HCT116 (cell line): ENCODE results near the gene CCDC172. TPM values are rescaled to one million over a fixed set of nuclear protein-coding genes. Genes with fewer than 3 reads are reported as not detected.

Experiments
- ATAC-seq: fragments of 200-7000 bp; cut with Tn5 transposase; 2 replicates; pipeline ENCODE4 v1.9.1; 2020; ENCODE audit warnings: mild to moderate bottlenecking, moderate library complexity
- BruUV-seq: library from RNA; stranded (reverse); fragments of 400-500 nt; replicated peaks from 2 replicates; lab custom pipeline; 2021; lab: Mats Ljungman, UMichigan
- CTCF ChIA-PET: fragments of 300-600 bp; sonication (Branson Sonifier 250); formaldehyde crosslinking; loops from one replicate; lab custom pipeline; 2021; ENCODE audit warnings: antibody characterized with exemption; lab: Charles Lee
- POLR2A ChIA-PET: fragments of 300-600, 350-600 bp; sonication (Branson Sonifier 250); formaldehyde crosslinking; loops from one replicate; lab custom pipeline; 2021; ENCODE audit warnings: antibody characterized with exemption; lab: Charles Lee
- RAD21 ChIA-PET, 2 experiments: fragments of 300-600 bp; sonication (Branson Sonifier 250); formaldehyde crosslinking; loops; one replicate each; lab custom pipeline; 2023; ENCODE audit warnings: low total read pairs in 2 of 2; ENCODE audit not compliant: uncharacterized antibody in 2 of 2, unreplicated experiment in 2 of 2, low non-redundant PET in 1 of 2; lab: Charles Lee
- DNase-seq: peaks from one replicate; pipeline ENCODE4 v3.0.0-alpha.2; 2010; ENCODE audit warnings: low read depth, low spot score
- H2AFZ ChIP-seq: fragments of 200-600 bp; shearing (Covaris generic), sonication (generic); 2 replicates; pipeline ENCODE4 v1.6.1; 2017; ENCODE audit warnings: low read depth, mixed run types, mixed read lengths, antibody characterized with exemption, low read length; ENCODE audit not compliant: poor library complexity, severe bottlenecking
- H3K27ac ChIP-seq: 2 replicates; pipeline ENCODE4 v1.5.1; 2012; ENCODE audit warnings: low read depth, low read length
- H3K27me3 ChIP-seq: fragments of 200-600 bp; sonication (generic); 2 replicates; pipeline ENCODE4 v1.6.1; 2016; ENCODE audit warnings: mixed run types, low read length, mixed read lengths; ENCODE audit not compliant: insufficient read depth
- H3K36me3 ChIP-seq, 2 experiments: fragments of 200-500 bp in 1 of 2; fragments of 200-600 bp in 1 of 2; sonication (Bioruptor generic) in 1 of 2; sonication (generic) in 1 of 2; 2 replicates each; pipeline versions ENCODE4 v1.5.1 to v1.6.1; 2014 to 2016; ENCODE audit warnings: low read length in 2 of 2, inconsistent platforms in 1 of 2, mixed read lengths in 1 of 2, mixed run types in 1 of 2; ENCODE audit not compliant: insufficient read depth in 2 of 2, control insufficient read depth in 1 of 2
- H3K4me1 ChIP-seq, 2 experiments: fragments of 200-600 bp in 1 of 2; sonication (generic) in 1 of 2; 2 replicates each; pipeline versions ENCODE4 v1.5.1 to v1.6.1; 2012 to 2017; ENCODE audit warnings: low read length in 2 of 2, inconsistent platforms in 1 of 2, mild to moderate bottlenecking in 1 of 2, mixed read lengths in 1 of 2, mixed run types in 1 of 2, moderate library complexity in 1 of 2; ENCODE audit not compliant: insufficient read depth in 2 of 2, control insufficient read depth in 1 of 2
- H3K4me2 ChIP-seq: fragments of 200-600 bp; sonication (generic); 2 replicates; pipeline ENCODE4 v1.6.1; 2017; ENCODE audit warnings: mixed run types, low read length, mixed read lengths
- H3K4me3 ChIP-seq, 2 experiments: fragments of 200-600 bp in 1 of 2; sonication (generic) in 1 of 2; replicated peaks in 1 of 2; 2 replicates each; pipeline ENCODE4 v1.5.1; 2011 to 2016; ENCODE audit warnings: low read length in 2 of 2, control low read depth in 1 of 2, low read depth in 1 of 2, mild to moderate bottlenecking in 1 of 2, mixed read lengths in 1 of 2, mixed run types in 1 of 2
- H3K79me2 ChIP-seq: fragments of 200-600 bp; sonication (generic); 2 replicates; pipeline ENCODE4 v1.6.1; 2017; ENCODE audit warnings: mild to moderate bottlenecking, mixed run types, low read length, moderate library complexity, mixed read lengths; ENCODE audit not compliant: insufficient read depth
- H3K9ac ChIP-seq: fragments of 200-600 bp; sonication (generic); 2 replicates; pipeline ENCODE4 v1.6.1; 2016; ENCODE audit warnings: low read length, mixed read lengths
- H3K9me2 ChIP-seq: fragments of 200-600 bp; sonication (generic), shearing (Covaris generic); 2 replicates; pipeline ENCODE4 v1.6.1; 2017; ENCODE audit warnings: mixed run types, mild to moderate bottlenecking, moderate library complexity; ENCODE audit not compliant: insufficient read depth
- H3K9me3 ChIP-seq, 2 experiments: fragments of 200-500 bp in 1 of 2; fragments of 200-600 bp in 1 of 2; sonication (Bioruptor generic) in 1 of 2; sonication (generic) in 1 of 2; 2 replicates each; pipeline ENCODE4 v1.6.1; 2014 to 2017; ENCODE audit warnings: low read length in 2 of 2, mixed read lengths in 2 of 2, inconsistent platforms in 1 of 2, low read depth in 1 of 2, mild to moderate bottlenecking in 1 of 2, mixed run types in 1 of 2, moderate library complexity in 1 of 2; ENCODE audit not compliant: control insufficient read depth in 1 of 2, insufficient read depth in 1 of 2
- H4K20me1 ChIP-seq: fragments of 200-600 bp; sonication (generic), shearing (Covaris generic); 2 replicates; pipeline ENCODE4 v1.6.1; 2017; ENCODE audit warnings: mixed run types, mild to moderate bottlenecking, moderate library complexity; ENCODE audit not compliant: insufficient read depth
- ZFX ChIP-seq: fragments of 450-650 bp; IDR thresholded peaks from 2 replicates; pipeline ENCODE4 v1.6.1; 2017
- intact Hi-C: fragments of 100-400 bp; cut with micrococcal nuclease; formaldehyde crosslinking; loops from 2 replicates; pipeline ENCODE4 v1.10.0; 2022
- total RNA-seq: library from RNA; stranded (reverse); gene quantifications from one replicate; pipeline ENCODE4 v1.2.1, GENCODE V29; 2021; ENCODE audit not compliant: unreplicated experiment
- TF ChIP-seq, protein P1 (sequence below): IDR thresholded peaks from 2 replicates; pipeline ENCODE4 v1.6.1; 2011; ENCODE audit warnings: mild to moderate bottlenecking, low read length, moderate library complexity; ENCODE audit not compliant: insufficient replicate concordance; ENCODE audit errors: extremely low read depth
- TF ChIP-seq, protein P2 (sequence below), 3 experiments: fragments of 200-600 bp in 1 of 3; sonication (generic) in 1 of 3; IDR thresholded peaks in 2 of 3; conservative IDR thresholded peaks in 1 of 3; 2 replicates each; pipeline ENCODE4 v1.5.1; 2012 to 2017; ENCODE audit warnings: low read depth in 2 of 3, low read length in 2 of 3, antibody characterized with exemption in 1 of 3, borderline replicate concordance in 1 of 3, control low read depth in 1 of 3, mild to moderate bottlenecking in 1 of 3, mixed read lengths in 1 of 3, mixed run types in 1 of 3, moderate library complexity in 1 of 3; ENCODE audit not compliant: insufficient read depth in 1 of 3
- TF ChIP-seq, protein P3 (sequence below): IDR thresholded peaks from 2 replicates; pipeline ENCODE4 v1.6.1; 2012

The CCDC172 gene
- total RNA-seq, 1 experiment from 2014 or later: not detected

DNA sequence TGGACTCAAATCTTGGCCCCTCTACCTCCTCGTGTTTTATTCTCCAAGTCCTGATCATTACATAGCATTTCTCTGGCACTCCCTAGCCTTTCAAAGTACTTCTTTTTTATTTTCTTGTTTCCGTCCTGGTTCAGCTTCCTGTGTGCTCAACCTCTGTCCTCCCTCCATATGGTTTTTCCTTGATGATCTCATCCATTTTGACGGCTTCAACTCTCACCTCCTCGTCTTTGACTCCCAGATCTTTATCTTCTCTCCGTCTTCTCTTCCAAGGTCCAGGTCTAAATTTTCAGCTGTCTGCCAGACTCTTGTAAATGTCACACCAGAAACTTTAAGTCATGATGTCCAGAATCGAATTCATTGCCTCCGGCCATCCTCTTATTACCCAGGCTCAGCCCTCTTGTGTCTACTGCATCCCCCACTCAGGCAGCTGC, 27.9 kb upstream of the CCDC172 start (continued):
- TF ChIP-seq, protein P1, sequence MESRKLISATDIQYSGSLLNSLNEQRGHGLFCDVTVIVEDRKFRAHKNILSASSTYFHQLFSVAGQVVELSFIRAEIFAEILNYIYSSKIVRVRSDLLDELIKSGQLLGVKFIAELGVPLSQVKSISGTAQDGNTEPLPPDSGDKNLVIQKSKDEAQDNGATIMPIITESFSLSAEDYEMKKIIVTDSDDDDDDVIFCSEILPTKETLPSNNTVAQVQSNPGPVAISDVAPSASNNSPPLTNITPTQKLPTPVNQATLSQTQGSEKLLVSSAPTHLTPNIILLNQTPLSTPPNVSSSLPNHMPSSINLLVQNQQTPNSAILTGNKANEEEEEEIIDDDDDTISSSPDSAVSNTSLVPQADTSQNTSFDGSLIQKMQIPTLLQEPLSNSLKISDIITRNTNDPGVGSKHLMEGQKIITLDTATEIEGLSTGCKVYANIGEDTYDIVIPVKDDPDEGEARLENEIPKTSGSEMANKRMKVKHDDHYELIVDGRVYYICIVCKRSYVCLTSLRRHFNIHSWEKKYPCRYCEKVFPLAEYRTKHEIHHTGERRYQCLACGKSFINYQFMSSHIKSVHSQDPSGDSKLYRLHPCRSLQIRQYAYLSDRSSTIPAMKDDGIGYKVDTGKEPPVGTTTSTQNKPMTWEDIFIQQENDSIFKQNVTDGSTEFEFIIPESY: no peak

DNA sequence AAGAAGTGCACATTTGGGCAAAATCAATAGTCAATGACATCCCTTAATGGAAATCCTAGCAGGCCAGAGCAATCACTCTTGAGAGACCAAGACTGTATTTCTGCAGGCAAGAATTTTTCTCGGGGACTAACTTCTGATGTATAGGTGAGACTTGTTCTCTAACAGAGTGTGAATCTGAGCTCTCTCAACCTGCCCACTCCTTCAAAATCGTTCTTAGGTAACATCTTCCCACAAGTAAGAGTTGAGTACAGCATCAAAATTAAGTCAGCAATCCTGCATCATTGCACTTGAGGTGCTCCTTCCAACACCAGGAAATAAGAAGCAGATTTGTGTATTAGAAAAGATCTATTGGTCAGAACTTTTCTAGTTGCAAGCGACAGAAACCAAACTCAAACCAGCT, 25.7 kb upstream of the CCDC172 start:
- Histone ChIP-seq H2AFZ (no peak overlapping the region), H3K9ac (no peak overlapping the region), H3K4me2 (no peak overlapping the region), H3K9me2 (no peaks in the 10 kb centered on the region), H3K4me3 (no peak overlapping the region), H3K36me3 (no peaks in the 10 kb centered on the region), H3K9me3 (no peaks in the 10 kb centered on the region), H4K20me1 (no peaks in the 10 kb centered on the region), H3K79me2 (no peaks in the 10 kb centered on the region), H3K4me1 (no peaks in the 10 kb centered on the region), H3K27ac (no peak overlapping the region), H3K27me3 (peaks cover 38% of the 10 kb centered on the region)
- ChIA-PET RAD21 (no interaction called here), CTCF (interaction anchor here (1.5 kb wide), 1 partner anchor 11 kb away, joined by 3 read pairs; no protein-coding TSS in a partner anchor), POLR2A (no interaction called here)
- intact Hi-C loops: no loop called here
- BruUV-seq: no TSS peak
- TF ChIP-seq ZFX: no peak
- TF ChIP-seq, protein P2, sequence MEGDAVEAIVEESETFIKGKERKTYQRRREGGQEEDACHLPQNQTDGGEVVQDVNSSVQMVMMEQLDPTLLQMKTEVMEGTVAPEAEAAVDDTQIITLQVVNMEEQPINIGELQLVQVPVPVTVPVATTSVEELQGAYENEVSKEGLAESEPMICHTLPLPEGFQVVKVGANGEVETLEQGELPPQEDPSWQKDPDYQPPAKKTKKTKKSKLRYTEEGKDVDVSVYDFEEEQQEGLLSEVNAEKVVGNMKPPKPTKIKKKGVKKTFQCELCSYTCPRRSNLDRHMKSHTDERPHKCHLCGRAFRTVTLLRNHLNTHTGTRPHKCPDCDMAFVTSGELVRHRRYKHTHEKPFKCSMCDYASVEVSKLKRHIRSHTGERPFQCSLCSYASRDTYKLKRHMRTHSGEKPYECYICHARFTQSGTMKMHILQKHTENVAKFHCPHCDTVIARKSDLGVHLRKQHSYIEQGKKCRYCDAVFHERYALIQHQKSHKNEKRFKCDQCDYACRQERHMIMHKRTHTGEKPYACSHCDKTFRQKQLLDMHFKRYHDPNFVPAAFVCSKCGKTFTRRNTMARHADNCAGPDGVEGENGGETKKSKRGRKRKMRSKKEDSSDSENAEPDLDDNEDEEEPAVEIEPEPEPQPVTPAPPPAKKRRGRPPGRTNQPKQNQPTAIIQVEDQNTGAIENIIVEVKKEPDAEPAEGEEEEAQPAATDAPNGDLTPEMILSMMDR (IDR thresholded peaks at IDR 0.05 in 2 of 3, conservative IDR thresholded peaks at IDR 0.05 in 1 of 3; ENCODE audit: borderline replicate concordance in 1 of 3, insufficient read depth in 1 of 3, low read depth in 2 of 3, low read length in 2 of 3): no peak
- TF ChIP-seq, protein P3, sequence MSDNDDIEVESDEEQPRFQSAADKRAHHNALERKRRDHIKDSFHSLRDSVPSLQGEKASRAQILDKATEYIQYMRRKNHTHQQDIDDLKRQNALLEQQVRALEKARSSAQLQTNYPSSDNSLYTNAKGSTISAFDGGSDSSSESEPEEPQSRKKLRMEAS: no peak
- ATAC-seq (no peak), DNase-seq (no peak)
